GM18868 (cell line): ENCODE data around the gene CSF1R.
"Not testable (repeated sequence)": the region's sequence is repeated elsewhere in the genome, so short reads cannot be mapped to it uniquely, and the experiment has no call there.

ENCODE experiments used
- ATAC-seq: cut with Tn5 transposase; IDR thresholded peaks from one replicate; pipeline ENCODE4 v1.9.1; 2021; ENCODE audit warnings: mild to moderate bottlenecking, moderate library complexity; ENCODE audit not compliant: unreplicated experiment

CSF1R gene

GRCh38 chr5:150104550-150104870 is 18.2 kb upstream of the CSF1R start:
- no peak for ATAC-seq

DNA sequence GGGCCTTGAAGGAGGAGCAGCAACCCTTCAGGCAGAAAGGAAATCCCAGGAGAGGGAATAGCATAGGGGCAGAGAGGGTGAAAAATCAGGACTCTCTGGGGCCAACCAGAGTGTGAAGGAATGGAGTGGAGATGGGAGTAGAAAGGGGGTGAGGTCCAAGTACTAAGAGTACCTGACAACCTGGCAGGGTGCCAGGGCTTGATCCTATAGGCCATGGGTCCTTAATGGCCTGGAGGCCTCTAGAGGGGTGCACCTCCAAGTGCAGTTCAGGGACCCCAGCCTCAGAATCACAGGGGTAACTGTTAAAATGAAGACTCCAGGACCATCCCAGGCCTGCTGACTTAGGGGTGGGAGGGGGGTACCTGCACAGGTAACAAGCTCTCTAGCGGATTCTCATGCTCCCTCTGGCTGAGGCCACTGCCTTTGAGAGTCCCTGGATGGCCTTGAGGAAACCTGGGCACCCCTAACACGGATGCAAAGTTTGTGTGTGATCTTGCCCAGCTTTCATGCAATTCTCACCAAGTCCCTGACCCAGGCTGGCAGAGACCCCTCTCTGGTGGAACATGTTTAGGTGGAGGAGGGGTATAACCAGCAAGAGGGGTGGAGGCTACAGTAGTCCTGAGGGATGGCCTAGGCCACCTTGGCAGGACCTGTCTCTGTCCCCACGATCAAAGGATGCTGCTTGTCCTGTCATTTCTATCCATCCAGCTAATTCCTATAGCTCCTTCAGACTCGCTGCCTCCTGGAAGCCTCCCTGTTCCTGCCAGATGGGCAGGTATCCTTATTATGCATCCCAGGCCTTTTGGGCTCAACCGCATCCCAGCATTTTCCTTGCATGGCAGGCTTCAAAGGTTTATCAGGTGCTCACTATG is 17.6 kb upstream of the CSF1R start:
- no peak for ATAC-seq

DNA sequence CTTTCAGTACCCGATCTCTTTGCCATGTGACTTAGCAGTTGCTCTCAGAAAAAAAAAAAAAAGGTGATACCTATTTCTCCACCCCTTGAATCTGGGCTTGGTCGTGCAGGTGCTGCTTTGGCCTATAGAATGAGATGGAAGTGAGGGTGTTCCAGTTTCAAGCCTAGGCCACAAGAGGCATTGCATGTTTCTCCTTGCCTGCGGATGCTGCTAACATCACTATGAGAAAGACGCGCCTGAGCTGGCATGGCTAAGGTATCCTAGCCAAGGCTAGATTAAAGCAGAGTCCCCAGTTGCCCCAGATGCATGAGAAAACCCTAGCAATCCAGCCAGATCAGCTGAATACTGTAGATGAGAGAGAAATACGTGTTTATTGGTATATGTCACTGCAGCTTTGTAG is 14.7 kb upstream of the CSF1R start:
- ATAC-seq: no peak

GRCh38 chr5:150097152-150097551 is 10.8 kb upstream of the CSF1R start:
- ATAC-seq: no peak

- ATAC-seq: peak; percentile 61
Measured at GRCh38 chr5:150092159-150092787, 5.9 kb upstream of the CSF1R start.

GRCh38 chr5:150085191-150085912 is 1.0 kb downstream of the CSF1R start:
- no peak for ATAC-seq

DNA sequence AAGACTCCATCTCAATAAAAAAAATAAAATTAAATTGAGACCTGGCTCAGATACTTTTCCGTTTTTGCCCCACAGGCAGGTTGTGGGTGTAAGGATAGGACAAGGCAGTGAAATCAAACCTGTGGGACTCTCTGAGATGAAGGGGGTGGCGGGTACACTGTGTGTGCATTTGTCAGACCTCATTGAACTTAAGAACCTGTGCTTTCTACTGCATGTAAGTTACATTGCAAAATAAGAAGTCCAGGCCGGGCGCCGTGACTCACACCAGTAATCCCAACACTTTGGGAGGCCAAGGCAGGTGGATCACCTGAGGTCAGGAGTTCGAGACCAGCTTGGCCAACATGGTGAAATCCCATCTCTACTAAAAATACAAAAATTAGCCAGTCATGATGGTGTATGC is 1.6 kb downstream of the CSF1R start:
- ATAC-seq: not testable (repeated sequence)

- ATAC-seq: no peak
Measured at GRCh38 chr5:150082889-150083288, 3.5 kb downstream of the CSF1R start.

DNA sequence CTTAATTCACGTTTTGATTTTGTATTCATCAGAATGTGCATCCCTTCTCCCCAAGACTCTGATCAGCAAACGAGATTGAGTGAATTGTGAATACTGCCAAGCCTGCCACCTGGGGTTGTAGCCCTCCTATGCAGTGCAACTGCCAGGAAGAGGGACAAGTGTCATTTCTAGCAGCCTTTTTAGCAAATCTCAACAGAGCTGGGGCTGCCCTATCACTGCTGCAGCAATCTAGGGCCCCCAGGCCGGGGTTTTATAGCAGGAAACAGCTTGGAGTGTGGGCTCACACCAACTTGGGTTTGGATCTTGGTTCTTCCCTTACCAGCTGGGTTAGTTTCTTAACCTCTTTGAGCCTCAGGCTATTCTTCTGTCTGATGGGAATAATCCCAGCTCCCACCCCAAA is 4.0 kb downstream of the CSF1R start:
- peak; percentile 41 for ATAC-seq

DNA sequence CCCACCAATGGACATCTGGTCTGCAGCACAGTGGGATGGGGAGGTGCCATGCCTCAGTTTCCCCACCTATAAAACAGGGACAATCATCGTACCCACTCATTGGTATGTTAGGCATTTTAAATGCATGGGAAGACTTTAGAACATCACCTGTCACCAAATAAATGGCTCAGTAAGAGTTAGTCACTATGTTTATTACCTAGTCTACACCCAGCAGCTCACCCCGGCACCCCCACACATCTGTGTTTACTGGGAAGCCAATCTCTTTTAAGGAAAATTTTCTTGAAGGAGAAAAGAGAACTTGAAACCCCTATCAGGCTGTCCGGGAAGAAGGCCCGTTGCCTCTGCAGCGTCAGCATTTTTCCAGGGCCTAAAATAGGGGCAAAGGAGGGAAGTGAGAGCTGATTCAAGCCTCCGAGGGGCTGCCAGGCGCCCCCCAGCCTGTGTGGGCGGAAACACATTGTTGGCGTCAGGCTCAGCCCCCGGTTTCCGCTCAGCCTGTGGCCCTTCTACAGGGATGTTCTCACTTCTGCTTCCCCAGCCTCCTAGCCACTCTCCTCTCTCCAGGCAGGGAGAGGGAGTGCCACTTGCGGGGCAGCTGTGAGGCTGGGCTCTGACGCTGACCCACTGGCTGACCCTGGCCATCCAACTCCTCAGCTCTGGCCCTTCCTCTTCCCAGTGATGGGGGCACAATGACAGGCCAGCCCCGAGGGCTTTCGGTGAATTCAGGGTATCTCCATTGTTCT is 4.6 kb downstream of the CSF1R start:
- peak; percentile 90 for ATAC-seq

GRCh38 chr5:150080696-150081435 is 5.5 kb downstream of the CSF1R start:
- ATAC-seq: no peak

DNA sequence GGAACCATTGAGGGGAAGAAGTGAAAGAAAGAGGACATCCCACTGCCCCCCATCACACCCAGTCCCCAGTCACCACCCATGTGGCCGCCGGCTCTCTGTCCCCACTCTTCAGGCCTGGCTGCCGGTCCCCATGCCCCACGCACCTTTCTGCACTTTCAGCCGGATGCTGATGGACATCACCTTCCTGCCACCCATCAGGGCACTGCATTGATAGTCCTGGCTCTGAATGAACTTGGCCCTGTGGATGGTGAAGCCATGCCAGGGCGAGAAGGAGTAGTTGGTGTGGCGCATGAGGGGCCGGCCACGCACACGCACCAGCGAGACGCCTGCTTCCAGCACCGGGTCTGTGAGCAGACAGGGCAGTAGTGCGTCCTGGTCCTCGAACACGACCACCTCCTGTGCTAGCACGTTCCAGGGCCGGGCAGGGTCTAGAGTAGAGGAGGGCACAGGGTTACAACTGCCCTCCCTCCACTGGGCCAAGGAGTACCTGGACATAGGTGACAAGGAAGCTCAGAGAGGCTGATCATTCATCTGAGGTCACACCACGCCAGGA is 6.4 kb downstream of the CSF1R start:
- ATAC-seq: no peak

DNA sequence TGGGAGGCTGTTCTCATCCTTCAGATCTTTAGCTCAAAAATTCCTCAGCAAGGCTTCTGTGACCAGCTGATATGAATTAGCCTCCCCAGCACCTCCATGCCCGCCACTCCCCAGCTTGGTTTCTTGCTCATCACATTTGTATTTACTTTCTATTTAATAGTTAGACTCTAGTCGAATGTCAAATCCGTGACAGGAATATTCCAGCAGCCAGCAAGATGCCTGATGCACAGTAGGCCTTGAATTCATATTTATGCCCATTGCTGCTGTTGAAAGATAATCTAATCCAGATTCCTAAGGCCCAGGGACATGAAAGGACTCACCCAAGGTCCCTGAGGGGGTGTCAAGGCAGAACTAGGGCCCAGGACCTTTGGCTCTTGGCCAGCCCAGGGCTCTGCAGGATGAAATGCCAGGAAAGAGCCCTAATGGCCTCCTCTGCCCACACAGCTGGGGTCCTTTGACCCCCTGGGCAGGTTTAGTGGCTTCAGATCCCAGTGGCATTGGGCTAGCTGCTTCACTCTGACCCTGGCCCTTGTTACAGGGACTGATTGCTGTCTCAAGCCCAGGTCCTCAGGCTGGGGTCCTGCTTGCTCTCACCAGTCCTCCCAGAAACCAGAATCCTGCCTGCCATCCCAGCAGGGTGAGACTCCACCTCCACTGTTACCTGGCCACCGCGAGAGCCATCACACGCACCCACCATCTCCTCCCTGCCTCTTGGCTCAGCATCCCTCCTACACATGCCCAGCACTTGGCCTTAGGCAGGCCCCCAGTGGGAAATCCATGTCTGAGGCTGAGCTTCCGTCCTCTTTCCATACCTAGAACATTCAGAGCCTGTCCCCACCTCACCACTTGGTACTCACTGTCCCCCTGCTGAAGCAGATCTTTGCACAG is 7.3 kb downstream of the CSF1R start:
- no peak for ATAC-seq

- no peak for ATAC-seq
Measured at GRCh38 chr5:150077996-150078801, 8.2 kb downstream of the CSF1R start.

- no peak for ATAC-seq
Measured at GRCh38 chr5:150077060-150077459, 9.3 kb downstream of the CSF1R start.

- no peak for ATAC-seq
Measured at GRCh38 chr5:150075806-150076205, 10.5 kb downstream of the CSF1R start.

- ATAC-seq: no peak
Measured at GRCh38 chr5:150075233-150075632, 11.1 kb downstream of the CSF1R start.

DNA sequence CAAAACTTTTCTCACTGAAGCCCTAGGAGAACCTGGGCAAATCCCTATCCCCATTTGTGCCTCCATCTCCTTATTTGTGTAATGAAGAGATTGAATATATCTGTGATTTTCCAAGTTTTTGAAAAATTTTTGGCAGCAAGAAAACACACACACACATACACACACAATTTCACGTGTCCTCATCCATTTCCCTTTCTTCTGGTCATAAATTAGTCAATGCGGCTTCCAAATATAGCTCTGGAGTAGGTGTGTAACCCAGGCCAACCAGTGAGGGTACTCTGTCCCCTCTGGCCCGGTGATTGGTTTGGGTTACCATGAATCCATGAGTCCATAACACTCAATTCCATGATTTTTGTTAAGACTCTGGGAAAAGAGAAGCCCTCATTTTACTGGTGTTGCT is 12.7 kb downstream of the CSF1R start:
- ATAC-seq: no peak
